Body of pancreas (tissue), 4 donors: ENCODE results near the gene ELMOD2.

Experiments
- CTCF ChIP-seq, 7 experiments: fragments of 450-650 bp in 4 of 7; fragments of 200-600 bp in 3 of 7; sonication (generic) in 3 of 7; IDR thresholded peaks; one replicate each; pipeline ENCODE4 v1.5.1; 2016 to 2019; ENCODE audit warnings: antibody characterized with exemption in 7 of 7
- POLR2A ChIP-seq, 3 donors: fragments of 450-650 bp; IDR thresholded peaks; one replicate each; pipeline ENCODE4 v1.6.1; 2016; ENCODE audit warnings: antibody characterized with exemption in 3 of 3, mild to moderate bottlenecking in 2 of 3

- TF ChIP-seq CTCF (IDR thresholded peaks at IDR 0.05) (no peak), POLR2A (IDR thresholded peaks at IDR 0.05) (no peak)
These were observed 5.5 kb downstream of the ELMOD2 start for GRCh38 chr4:140529434-140529833.
